ENCODE data around the gene SFXN5. TPM values are rescaled to one million over a fixed set of nuclear protein-coding genes. Genes with fewer than 3 reads are reported as not detected.

Gene SFXN5
- polyA plus RNA-seq, 5 donors: 13.7 to 17.6 (median 14.9) TPM

GRCh38 chr2:73021371-73022010 is 50.0 kb downstream of the SFXN5 start:
- DNase-seq: no peak

- DNase-seq: peak in 1 of 2 donors; percentile 5
Measured at GRCh38 chr2:73020657-73021370, 50.7 kb downstream of the SFXN5 start.

- DNase-seq: no peak
Measured at GRCh38 chr2:73020306-73020656, 51.2 kb downstream of the SFXN5 start.

GRCh38 chr2:73018188-73018825 is 53.2 kb downstream of the SFXN5 start:
- DNase-seq: no peak

GRCh38 chr2:73013936-73014335 is 57.6 kb downstream of the SFXN5 start:
- DNase-seq: no peak

- no peak for DNase-seq
Measured at GRCh38 chr2:73009177-73009839, 62.2 kb downstream of the SFXN5 start.

GRCh38 chr2:73008766-73009135 is 62.8 kb downstream of the SFXN5 start:
- no peak for DNase-seq

GRCh38 chr2:73007991-73008765 is 63.3 kb downstream of the SFXN5 start:
- no peak for DNase-seq

GRCh38 chr2:73006969-73007710 is 64.4 kb downstream of the SFXN5 start:
- no peak for DNase-seq

GRCh38 chr2:73004889-73005596 is 66.5 kb downstream of the SFXN5 start:
- DNase-seq: no peak

- no peak for DNase-seq
Measured at GRCh38 chr2:73004466-73004865, 67.0 kb downstream of the SFXN5 start.

- DNase-seq: no peak
Measured at GRCh38 chr2:73003027-73003426, 68.5 kb downstream of the SFXN5 start.

GRCh38 chr2:73000808-73001570 is 70.5 kb downstream of the SFXN5 start:
- DNase-seq: no peak

GRCh38 chr2:72999729-73000725 is 71.5 kb downstream of the SFXN5 start:
- DNase-seq: no peak

GRCh38 chr2:72998724-72999123 is 72.8 kb downstream of the SFXN5 start:
- no peak for DNase-seq

GRCh38 chr2:72998234-72998651 is 73.3 kb downstream of the SFXN5 start:
- no peak for DNase-seq

GRCh38 chr2:72996117-72996502 is 75.4 kb downstream of the SFXN5 start:
- DNase-seq: no peak

GRCh38 chr2:72995430-72996116 is 75.9 kb downstream of the SFXN5 start:
- no peak for DNase-seq
